Inflammatory macrophage (primary cell): ENCODE results near the gene OPCML.

ENCODE experiments used
- DNase-seq, 2 donors: peaks; one replicate each; pipeline ENCODE4 v3.0.0-alpha.2; 2020 to 2022
- total RNA-seq, 18 experiments: gene quantifications; one replicate each; lab custom pipeline; 2026; ENCODE audit warnings: mixed read lengths in 6 of 18, inconsistent platforms in 2 of 18; lab: John Stamatoyannopoulos, UW

Gene OPCML
- total RNA-seq = 0 to 0.24 (median 0.04) reads per million in 18 experiments

GRCh38 chr11:133531971-133532651 is at the start of gene OPCML:
Gene OPCML, minus strand, starts transcription at chr11:133532501.
- no peak for DNase-seq

- no peak for DNase-seq
These were observed 48.8 kb upstream of the OPCML start for GRCh38 chr11:133581091-133581490.

DNA sequence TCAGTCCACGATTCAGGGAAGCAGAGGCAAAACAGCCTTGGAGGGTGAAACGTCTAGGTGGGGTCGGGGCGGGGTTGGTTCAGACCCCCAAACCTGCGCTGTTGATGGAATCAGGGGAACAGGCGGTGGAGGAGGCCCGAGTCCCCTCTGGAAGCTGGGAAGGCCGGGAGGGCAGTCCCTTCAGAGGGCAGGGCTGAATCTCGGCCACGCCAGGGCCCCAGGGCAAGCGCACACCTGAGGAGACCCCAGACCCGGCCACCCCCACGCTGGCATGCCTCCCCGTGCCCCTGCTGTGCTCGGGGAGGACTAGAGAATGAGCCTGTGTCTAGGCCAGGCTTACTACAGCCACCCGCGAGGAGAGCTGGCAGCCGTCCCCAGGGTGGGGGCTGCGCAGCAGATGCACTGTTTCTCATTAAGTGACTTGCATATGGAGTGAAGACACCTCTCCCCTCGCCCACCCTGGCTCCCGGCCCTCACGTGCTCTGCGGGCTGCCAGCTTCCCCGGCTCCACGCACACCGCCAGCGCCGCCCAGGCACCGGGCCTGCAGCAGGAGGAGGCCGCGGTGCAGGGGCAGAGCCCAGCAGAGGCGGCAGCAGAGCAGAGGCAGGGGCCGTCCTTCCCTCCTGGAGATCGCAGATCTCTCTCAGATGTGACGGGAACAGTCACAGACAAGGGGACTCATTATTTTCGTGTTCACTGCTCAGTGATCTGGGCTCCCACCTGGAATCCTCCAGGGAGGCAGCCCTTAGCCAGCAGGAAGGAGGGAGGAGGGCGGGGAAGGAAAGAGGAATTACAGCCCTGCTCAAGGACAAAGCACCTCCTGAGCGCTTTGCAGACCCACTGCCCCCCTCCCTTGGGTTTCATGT is 47.1 kb upstream of the OPCML start:
- DNase-seq = no peak

GRCh38 chr11:133577403-133577802 is 45.1 kb upstream of the OPCML start:
- DNase-seq = no peak

DNA sequence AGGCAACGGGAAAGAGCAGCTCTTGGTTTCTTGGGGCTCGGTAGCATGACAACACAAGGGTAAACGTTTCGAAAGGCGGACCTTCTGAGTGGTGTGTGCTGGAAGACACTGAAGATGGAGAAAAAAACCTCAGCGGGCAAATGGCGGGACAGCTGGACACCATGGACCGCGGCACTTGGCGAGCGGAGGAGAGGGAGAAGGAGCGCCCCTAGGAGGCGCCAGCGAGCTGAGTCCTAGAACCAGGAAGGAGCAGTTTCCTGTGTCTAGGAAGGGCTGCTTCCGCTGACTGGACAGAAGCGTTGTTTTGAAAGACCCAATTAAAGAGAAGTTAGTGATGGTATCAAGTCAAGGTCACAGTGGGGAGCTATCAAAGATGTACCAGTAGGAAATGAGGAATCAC is 44.0 kb upstream of the OPCML start:
- DNase-seq = no peak

DNA sequence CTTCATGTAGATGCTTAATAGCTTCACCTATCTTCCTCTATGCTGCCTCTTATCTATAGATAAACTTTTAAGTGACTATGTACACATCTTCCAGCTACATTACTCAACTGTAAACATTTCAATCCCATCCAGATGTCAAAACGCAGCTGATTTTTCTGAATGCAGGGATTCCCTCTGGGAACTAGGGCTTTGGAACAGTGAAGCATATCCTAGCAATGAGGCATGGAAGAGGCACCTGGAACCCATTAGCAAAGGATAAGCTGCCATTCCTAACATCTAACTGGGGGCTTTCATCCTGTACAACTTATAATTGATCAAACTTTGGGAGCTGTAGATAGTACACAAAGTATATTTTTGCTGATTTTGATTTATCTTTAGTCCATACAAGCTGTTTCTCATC is 40.8 kb upstream of the OPCML start:
- DNase-seq = no peak

GRCh38 chr11:133570376-133570775 is 38.1 kb upstream of the OPCML start:
- no peak for DNase-seq

DNA sequence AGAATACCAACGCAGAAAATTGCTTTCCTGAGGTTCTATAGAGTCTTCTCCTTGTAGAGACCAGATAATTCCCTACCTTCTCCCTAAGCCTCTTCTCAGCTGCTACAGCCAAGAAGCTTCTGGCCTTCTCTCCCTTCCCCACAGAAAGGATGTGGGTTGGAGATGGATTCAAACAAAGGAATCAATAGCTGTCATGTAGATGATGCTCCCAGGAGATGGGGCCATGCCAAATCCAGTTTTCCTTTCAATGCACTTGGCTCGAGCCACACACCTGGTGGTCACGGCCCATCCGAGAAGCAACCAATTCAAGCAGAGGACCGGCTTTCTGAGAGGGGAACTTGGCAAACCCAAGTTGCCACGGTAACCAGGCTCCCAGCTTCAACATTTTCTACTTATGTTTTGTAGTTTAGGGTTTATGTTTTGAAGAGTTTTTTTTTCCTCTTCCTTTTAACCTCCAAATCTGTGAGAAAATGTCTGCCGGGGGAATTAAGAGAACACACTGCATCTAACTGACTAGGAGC is 31.3 kb upstream of the OPCML start:
- no peak for DNase-seq

- DNase-seq = no peak
These were observed 28.2 kb upstream of the OPCML start for GRCh38 chr11:133560472-133560855.

DNA sequence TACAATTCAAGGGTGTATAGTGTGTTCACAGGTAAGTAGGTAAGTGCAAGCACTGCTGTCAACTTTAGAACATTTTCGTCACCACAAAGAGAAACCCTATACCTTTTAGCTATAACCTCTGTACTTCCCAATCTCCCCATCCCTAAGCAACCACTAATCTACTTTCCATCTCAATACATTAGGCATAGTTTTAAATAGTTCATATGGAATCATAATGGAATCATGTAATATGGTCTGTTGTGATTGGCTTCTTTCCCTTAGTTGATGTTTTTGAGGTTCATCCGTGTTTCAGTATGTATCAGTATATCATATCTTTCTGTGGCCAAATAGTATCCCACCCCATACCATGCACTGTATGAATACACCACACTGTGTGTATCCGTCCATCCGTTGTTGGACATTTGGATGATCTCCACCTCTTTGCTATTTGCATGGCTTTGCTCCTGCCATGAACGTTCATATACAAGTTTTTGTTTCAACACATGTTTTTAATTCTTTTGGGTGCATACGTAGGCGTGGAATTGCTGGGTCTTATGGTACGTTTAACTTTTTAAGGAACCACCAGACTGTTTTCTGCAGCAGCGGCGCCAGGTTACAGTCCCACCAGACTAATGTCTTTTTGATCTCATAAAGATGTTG is 27.7 kb upstream of the OPCML start:
- DNase-seq = no peak

DNA sequence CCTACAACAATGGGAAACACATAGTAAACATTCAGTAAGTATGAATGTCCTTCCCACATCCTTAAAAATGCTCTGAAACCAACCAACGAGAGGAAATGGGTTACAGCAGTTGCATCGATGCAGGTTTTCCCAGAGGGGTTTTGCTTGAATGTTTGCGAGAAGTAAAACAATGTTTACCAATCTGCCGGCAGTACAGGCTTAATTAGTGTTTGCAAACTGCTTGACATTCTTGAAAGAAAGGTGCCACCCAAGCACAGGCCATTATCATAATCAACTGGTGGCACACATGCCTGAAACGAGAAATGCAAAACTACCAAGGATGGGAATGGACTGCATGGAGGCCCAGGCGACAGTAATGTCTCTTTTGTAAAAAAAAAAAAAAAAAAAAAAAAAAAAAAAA is 27.1 kb upstream of the OPCML start:
- no peak for DNase-seq

GRCh38 chr11:133555034-133555433 is 22.7 kb upstream of the OPCML start:
- no peak for DNase-seq

DNA sequence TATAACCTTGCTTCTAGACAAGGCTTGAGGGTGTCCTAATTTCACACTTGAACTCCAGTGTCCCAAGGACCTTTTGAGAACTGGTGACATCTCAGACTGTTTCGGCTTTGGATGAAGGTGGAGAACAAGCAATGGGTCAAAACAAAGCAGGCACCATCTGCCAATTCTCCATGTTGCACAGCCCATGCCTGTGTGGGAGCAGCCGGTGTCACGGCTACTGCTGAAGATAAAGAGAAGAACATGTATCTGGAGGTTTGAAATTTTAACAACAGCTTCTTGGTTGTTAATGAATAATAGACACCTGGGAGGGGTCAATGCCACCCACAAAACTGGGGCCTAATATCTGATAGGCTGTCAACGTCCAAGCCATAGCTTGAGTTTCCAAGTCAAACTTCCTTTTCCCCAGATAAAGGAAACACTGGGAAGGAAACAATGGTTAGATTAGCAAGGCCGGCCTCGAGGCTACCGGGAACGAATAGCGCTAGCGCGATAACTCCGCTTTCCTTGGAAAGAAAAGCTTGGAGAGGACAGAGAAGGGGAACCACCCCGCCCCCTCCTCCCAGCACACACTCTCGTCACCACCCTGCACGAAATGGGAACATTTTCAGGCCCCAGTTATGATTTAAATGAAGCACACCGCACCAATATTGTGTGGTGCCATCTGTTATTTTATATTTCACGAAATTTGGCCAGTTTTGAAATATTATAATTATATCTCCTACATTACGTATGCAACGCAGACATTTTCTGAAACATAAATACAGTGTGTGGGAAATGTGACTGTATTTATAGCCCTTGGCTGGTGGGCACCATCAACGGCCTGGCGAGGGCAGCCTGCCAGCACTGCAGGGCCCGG is 21.8 kb upstream of the OPCML start:
- DNase-seq = no peak

- no peak for DNase-seq
These were observed 20.6 kb upstream of the OPCML start for GRCh38 chr11:133552938-133553337.

GRCh38 chr11:133551064-133551463 is 18.8 kb upstream of the OPCML start:
- no peak for DNase-seq

DNA sequence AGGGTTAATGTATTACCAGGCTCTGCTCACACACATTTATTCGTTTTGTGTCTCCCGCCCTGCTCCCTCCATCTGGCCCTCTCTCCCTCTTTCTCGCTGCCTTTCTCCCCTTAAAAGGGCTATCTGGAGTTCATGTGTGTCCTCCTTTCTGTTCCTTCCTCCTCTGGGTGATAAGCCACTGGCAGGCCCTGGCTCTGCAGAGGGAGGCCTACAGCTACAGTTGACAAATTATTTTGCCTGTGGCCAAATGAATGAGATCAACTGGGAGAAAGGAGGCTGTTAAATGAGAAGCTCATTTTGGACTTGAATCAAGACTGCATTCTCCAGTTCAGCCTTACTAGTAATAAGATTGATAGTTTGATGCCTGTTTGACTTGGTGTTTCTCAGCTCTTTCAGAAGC is 17.5 kb upstream of the OPCML start:
- no peak for DNase-seq

- DNase-seq = no peak
These were observed 16.3 kb upstream of the OPCML start for GRCh38 chr11:133548641-133549040.

DNA sequence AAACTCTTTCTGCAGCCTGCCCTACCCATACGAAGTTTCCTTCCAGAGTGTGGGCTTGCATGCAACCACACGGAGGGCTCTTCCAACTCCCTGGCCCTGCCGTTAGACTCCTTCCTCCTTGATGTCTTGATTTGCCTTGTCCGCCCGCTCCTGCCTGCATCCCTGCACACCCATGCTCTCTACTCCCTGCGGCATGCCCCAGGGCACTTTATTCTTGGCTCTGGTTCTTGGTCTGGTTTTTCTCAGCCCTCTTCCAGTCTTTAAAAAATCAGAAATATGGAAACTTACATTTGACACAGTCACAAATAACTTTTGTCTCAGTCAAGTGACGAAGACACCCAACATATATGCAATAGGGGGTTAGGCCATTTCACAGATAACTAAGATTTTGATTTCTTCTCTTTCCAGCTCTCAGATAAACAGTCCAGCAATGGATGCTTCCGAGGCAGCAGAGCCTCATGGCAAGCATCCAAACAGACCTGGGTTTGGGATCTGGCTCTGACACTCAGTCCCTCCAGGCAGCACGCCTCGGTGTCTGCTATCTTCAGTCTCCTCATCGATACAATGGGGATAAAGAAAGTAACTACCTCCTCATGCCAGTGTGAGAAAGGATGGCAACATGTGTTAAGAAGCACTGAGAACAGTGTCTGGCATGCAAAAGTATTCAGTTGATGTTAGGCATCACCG is 15.7 kb upstream of the OPCML start:
- no peak for DNase-seq

DNA sequence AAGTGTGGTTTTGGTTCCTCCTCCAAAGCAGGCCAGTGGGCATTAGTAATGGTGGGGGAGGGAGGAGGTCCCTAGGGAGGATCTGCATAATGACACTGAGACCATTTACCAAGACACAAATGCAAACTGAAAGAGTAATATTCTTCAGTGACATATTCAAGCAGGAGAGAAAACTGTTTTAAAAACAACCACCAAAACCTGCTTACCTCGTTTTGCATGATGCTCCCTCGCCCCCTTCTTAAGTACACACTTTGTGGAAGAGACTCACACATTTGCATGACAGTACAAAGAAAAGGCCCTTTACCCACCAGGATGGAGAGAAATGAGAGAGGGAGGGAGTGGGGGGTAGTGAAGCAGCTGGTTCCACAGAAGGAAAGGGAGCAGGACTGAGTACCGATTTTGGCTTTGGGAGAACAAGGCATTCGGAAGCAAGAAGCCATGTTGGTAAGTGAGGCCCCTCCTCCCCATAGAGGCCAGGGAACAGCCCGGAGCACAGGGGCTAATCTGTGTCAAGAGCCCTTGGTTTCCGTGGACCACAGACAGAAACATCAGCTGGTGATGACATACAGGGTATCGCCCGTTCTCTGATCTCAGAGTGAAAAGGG is 13.0 kb upstream of the OPCML start:
- no peak for DNase-seq

GRCh38 chr11:133541720-133542095 is 9.4 kb upstream of the OPCML start:
- no peak for DNase-seq

GRCh38 chr11:133541021-133541719 is 8.9 kb upstream of the OPCML start:
- no peak for DNase-seq
